Cardiac fibroblast (primary cell): ENCODE results near the gene RBM28.

Source experiments
- DNase-seq, 2 donors: peaks; one replicate each; pipeline versions ENCODE4 v3.0.0 to v3.0.0-alpha.2; 2010; ENCODE audit warnings: low read depth in 2 of 2
- H3K4me3 ChIP-seq, 2 donors: replicated peaks in 1 of 2; 1 replicate in 1 of 2; 2 replicates in 1 of 2; pipeline ENCODE4 v1.5.1; 2011; ENCODE audit warnings: low read depth in 2 of 2, low read length in 2 of 2, mild to moderate bottlenecking in 2 of 2, moderate library complexity in 1 of 2
- CTCF ChIP-seq: IDR thresholded peaks from one replicate; pipeline ENCODE4 v1.5.1; 2011; ENCODE audit warnings: low read depth, mild to moderate bottlenecking, low read length, inconsistent platforms

RBM28 gene

DNA sequence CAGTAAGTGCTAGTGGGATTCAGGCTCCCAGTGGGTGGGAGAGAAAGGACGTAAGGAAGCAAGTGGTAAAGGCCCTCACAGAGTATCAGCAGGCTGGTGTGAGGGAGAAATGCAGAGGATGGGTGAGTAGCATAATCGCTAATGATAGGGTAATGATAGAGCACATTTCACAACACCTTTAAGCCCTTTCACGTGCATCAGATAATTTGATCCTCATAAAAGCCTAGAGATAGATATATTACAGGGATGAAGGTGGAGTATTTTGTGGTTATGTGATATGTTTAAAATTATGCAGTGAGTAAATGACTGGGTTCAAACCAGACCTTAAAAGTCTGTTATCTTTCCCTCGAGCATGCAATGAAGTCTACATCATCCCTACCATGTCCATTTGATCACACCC, 92.4 kb downstream of the RBM28 start:
- no peak for TF ChIP-seq CTCF
- no peak for DNase-seq
- no peak overlapping the region for H3K4me3 ChIP-seq
